Body of pancreas (tissue), 4 donors: ENCODE results near the gene ZNF273.

Source experiments
- POLR2A ChIP-seq, 3 donors: fragments of 450-650 bp; IDR thresholded peaks; one replicate each; pipeline ENCODE4 v1.6.1; 2016; ENCODE audit warnings: antibody characterized with exemption in 3 of 3, mild to moderate bottlenecking in 2 of 3
- TF ChIP-seq, protein P1 (sequence below), 7 experiments: fragments of 450-650 bp in 4 of 7; fragments of 200-600 bp in 3 of 7; sonication (generic) in 3 of 7; IDR thresholded peaks; one replicate each; pipeline ENCODE4 v1.5.1; 2016 to 2019; ENCODE audit warnings: antibody characterized with exemption in 7 of 7

- TF ChIP-seq, protein P1, sequence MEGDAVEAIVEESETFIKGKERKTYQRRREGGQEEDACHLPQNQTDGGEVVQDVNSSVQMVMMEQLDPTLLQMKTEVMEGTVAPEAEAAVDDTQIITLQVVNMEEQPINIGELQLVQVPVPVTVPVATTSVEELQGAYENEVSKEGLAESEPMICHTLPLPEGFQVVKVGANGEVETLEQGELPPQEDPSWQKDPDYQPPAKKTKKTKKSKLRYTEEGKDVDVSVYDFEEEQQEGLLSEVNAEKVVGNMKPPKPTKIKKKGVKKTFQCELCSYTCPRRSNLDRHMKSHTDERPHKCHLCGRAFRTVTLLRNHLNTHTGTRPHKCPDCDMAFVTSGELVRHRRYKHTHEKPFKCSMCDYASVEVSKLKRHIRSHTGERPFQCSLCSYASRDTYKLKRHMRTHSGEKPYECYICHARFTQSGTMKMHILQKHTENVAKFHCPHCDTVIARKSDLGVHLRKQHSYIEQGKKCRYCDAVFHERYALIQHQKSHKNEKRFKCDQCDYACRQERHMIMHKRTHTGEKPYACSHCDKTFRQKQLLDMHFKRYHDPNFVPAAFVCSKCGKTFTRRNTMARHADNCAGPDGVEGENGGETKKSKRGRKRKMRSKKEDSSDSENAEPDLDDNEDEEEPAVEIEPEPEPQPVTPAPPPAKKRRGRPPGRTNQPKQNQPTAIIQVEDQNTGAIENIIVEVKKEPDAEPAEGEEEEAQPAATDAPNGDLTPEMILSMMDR (IDR thresholded peaks at IDR 0.05): no peak
- no peak for TF ChIP-seq POLR2A (IDR thresholded peaks at IDR 0.05)
Measured at GRCh38 chr7:64904008-64904407, 935 bp downstream of the ZNF273 start.
